Gastrocnemius medialis (tissue), 4 donors: ENCODE results near the gene PCDHB16. TPM values are rescaled to one million over a fixed set of nuclear protein-coding genes. Genes with fewer than 3 reads are reported as not detected.
A peak's percentile ranks its signal among the peaks of the same experiment; 100 is the strongest.
"Not testable (repeated sequence)": the region's sequence is repeated elsewhere in the genome, so short reads cannot be mapped to it uniquely, and the experiment has no call there.

Experiments used
- ATAC-seq, 2 donors: fragments of 150-250 bp; one replicate each; pipeline ENCODE4 v1.9.1; 2016
- DNase-seq, 2 donors: peaks; one replicate each; pipeline ENCODE4 v3.0.0-alpha.2; 2019
- H3K27ac ChIP-seq, 4 donors: fragments of 200-600 bp; sonication (generic); 1 replicate in 1 of 4; 2 replicates in 3 of 4; pipeline ENCODE4 v1.5.1; 2016 to 2018; ENCODE audit warnings: mild to moderate bottlenecking in 2 of 4, moderate library complexity in 1 of 4
- H3K27me3 ChIP-seq, 3 donors: fragments of 200-600 bp; sonication (generic) in 2 of 3; 1 replicate in 1 of 3; 2 replicates in 2 of 3; pipeline versions ENCODE4 v1.5.1 to v1.6.0; 2016 to 2019; ENCODE audit warnings: mild to moderate bottlenecking in 1 of 3, moderate library complexity in 1 of 3
- H3K36me3 ChIP-seq, 2 donors: fragments of 200-600 bp; sonication (generic) in 1 of 2; one replicate each; pipeline ENCODE4 v1.5.1; 2017 to 2018
- H3K4me1 ChIP-seq, 2 donors: fragments of 200-600 bp; sonication (generic) in 1 of 2; one replicate each; pipeline ENCODE4 v1.5.1; 2016 to 2017; ENCODE audit warnings: mild to moderate bottlenecking in 2 of 2
- H3K4me3 ChIP-seq, 4 donors: fragments of 200-600 bp; sonication (generic) in 3 of 4; 1 replicate in 1 of 4; 2 replicates in 3 of 4; pipeline ENCODE4 v1.5.1; 2016 to 2019; ENCODE audit warnings: mild to moderate bottlenecking in 2 of 4
- H3K9me3 ChIP-seq, 3 donors: fragments of 200-600 bp; sonication (generic) in 2 of 3; 1 replicate in 1 of 3; 2 replicates in 2 of 3; pipeline ENCODE4 v1.5.1; 2016 to 2019
- CTCF ChIP-seq, 5 experiments: fragments of 450-650 bp in 3 of 5; fragments of 200-600 bp in 2 of 5; sonication (generic) in 2 of 5; IDR thresholded peaks in 4 of 5; conservative IDR thresholded peaks in 1 of 5; 1 replicate in 4 of 5; 2 replicates in 1 of 5; pipeline ENCODE4 v1.5.1; 2016 to 2019; ENCODE audit warnings: antibody characterized with exemption in 5 of 5, mild to moderate bottlenecking in 3 of 5, moderate library complexity in 3 of 5
- POLR2A ChIP-seq, 2 donors: fragments of 450-650 bp; IDR thresholded peaks; one replicate each; pipeline ENCODE4 v1.6.1; 2017; ENCODE audit warnings: antibody characterized with exemption in 2 of 2, mild to moderate bottlenecking in 2 of 2, moderate library complexity in 2 of 2
- in situ Hi-C, 4 donors: fragments of 200-750 bp; cut with MboI; loops; one replicate each; pipeline versions ENCODE4 v1.15.0 to v1.8.0; 2017; ENCODE audit warnings: low sequenced_read_pairs in 4 of 4
- intact Hi-C: fragments of 100-400 bp; cut with DNase I; formaldehyde crosslinking; loops from one replicate; pipeline ENCODE4 v1.15.1; 2023; ENCODE audit warnings: low total_unique reads
- total RNA-seq, 4 donors: library from RNA; depleted of rRNA; stranded (reverse); fragments of >200 nt; gene quantifications; one replicate each; pipeline versions ENCODE4 v1.1.0 to v1.2.3, GENCODE V29; 2016

The PCDHB16 gene
- total RNA-seq, 4 donors from 2014 or later: 0.87 to 2.5 (median 1.7) TPM

- H3K27ac ChIP-seq, H3K4me1 ChIP-seq, H3K4me3 ChIP-seq, intact Hi-C loops, H3K36me3 ChIP-seq: not testable (repeated sequence)
- Histone ChIP-seq H3K27me3 (peaks cover under 1 to 11% (median 5%) of the 10 kb centered on the region in 3 donors), H3K9me3 (peaks cover 0 to 19% (median 3%) of the 10 kb centered on the region in 3 donors)
- ATAC-seq: peak in 1 of 2 donors; percentile 36
- in situ Hi-C loops: loop anchor here in 2 of 4 donors (25.0 kb wide), 1 partner anchor 349 kb away; no protein-coding TSS in a partner anchor
- peak in 1 of 2 donors; percentile 25 for DNase-seq
Observed at GRCh38 chr5:141213656-141214339, 31.6 kb downstream of the PCDHB16 start, which contains the start of gene PCDHB13. Gene PCDHB13 (plus strand): TSS chr5:141213919. CDS start chr5:141214124, 205 bp downstream.

GRCh38 chr5:141214583-141214982, 32.4 kb downstream of the PCDHB16 start:
- DNase-seq, H3K27ac ChIP-seq, H3K27me3 ChIP-seq, intact Hi-C loops, H3K36me3 ChIP-seq, H3K4me1 ChIP-seq, ATAC-seq, H3K4me3 ChIP-seq: not testable (repeated sequence)
- H3K9me3 ChIP-seq: peaks cover 0 to 18% (median 3%) of the 10 kb centered on the region in 3 donors
- in situ Hi-C loops: loop anchor here in 2 of 4 donors (25.0 kb wide), 1 partner anchor 348 kb away; no protein-coding TSS in a partner anchor

GRCh38 chr5:141215504-141215903, 33.3 kb downstream of the PCDHB16 start:
- ATAC-seq, H3K4me3 ChIP-seq, H3K27ac ChIP-seq, H3K4me1 ChIP-seq, intact Hi-C loops, H3K36me3 ChIP-seq, H3K27me3 ChIP-seq, DNase-seq: not testable (repeated sequence)
- in situ Hi-C loops: loop anchor here in 2 of 4 donors (25.0 kb wide), 1 partner anchor 347 kb away; no protein-coding TSS in a partner anchor
- H3K9me3 ChIP-seq: peaks cover 0 to 18% (median 3%) of the 10 kb centered on the region in 3 donors

GRCh38 chr5:141216035-141216434, 33.8 kb downstream of the PCDHB16 start:
- ATAC-seq, intact Hi-C loops, DNase-seq, H3K4me3 ChIP-seq, H3K36me3 ChIP-seq, H3K27ac ChIP-seq, H3K27me3 ChIP-seq, H3K4me1 ChIP-seq: not testable (repeated sequence)
- peaks cover 0 to 15% (median 3%) of the 10 kb centered on the region in 3 donors for H3K9me3 ChIP-seq
- in situ Hi-C loops: loop anchor here in 2 of 4 donors (25.0 kb wide), 1 partner anchor 346 kb away; no protein-coding TSS in a partner anchor

- peak in 1 of 5 experiments; percentile 29 for TF ChIP-seq CTCF (IDR thresholded peaks at IDR 0.05 in 4 of 5, conservative IDR thresholded peaks at IDR 0.05 in 1 of 5)
- TF ChIP-seq POLR2A (IDR thresholded peaks at IDR 0.05): no peak
- no peak for DNase-seq
- Histone ChIP-seq H3K27me3 (peaks cover 0 to 17% (median 0%) of the 10 kb centered on the region in 3 donors), H3K4me1 (no peaks in the 10 kb centered on the region), H3K9me3 (peaks cover 0 to 4% (median 4%) of the 10 kb centered on the region in 3 donors), H3K4me3 (peak within 1 kb of the TSS; percentile 3 to 47 (median 28)), H3K36me3 (no peaks in the 10 kb centered on the region), H3K27ac (no peak within 1 kb of the TSS)
- intact Hi-C loops: no loop called here
- in situ Hi-C loops: loop anchor here in 2 of 4 donors (25.0 kb wide), 1 partner anchor 339 kb away; no protein-coding TSS in a partner anchor
- ATAC-seq: peak in 1 of 2 donors; percentile 61
Observed at GRCh38 chr5:141223112-141223783, 41.1 kb downstream of the PCDHB16 start, which contains the start of gene PCDHB14. Gene PCDHB14 (plus strand): TSS chr5:141223343. CDS start chr5:141223506, 163 bp downstream.

- intact Hi-C loops, H3K27ac ChIP-seq, DNase-seq, H3K9me3 ChIP-seq, ATAC-seq, H3K36me3 ChIP-seq, H3K4me1 ChIP-seq: not testable (repeated sequence)
- Histone ChIP-seq H3K27me3 (peaks cover 0 to 17% (median 0%) of the 10 kb centered on the region in 3 donors), H3K4me3 (peak overlapping the region in 1 of 4 donors; percentile 47)
- in situ Hi-C loops: loop anchor here in 2 of 4 donors (25.0 kb wide), 1 partner anchor 337 kb away; no protein-coding TSS in a partner anchor
Observed at GRCh38 chr5:141224844-141225243, 42.7 kb downstream of the PCDHB16 start.

GRCh38 chr5:141225421-141225820, 43.2 kb downstream of the PCDHB16 start:
- intact Hi-C loops: not testable (repeated sequence)

More at GRCh38 chr5:141225421-141225820, 43.2 kb downstream of the PCDHB16 start:
- in situ Hi-C loops, H3K27ac ChIP-seq, H3K4me1 ChIP-seq, ATAC-seq, H3K4me3 ChIP-seq, H3K36me3 ChIP-seq, DNase-seq: not testable (repeated sequence)
- H3K27me3 ChIP-seq: peaks cover 0 to 17% (median 0%) of the 10 kb centered on the region in 3 donors
- H3K9me3 ChIP-seq: peaks cover 0 to 12% (median 4%) of the 10 kb centered on the region in 3 donors
